Activated CD4-positive, alpha-beta T cell treated with anti-CD3 and anti-CD28 coated beads for 24 hours (primary cell): ENCODE data around the gene STRC.
"Not testable (repeated sequence)": the region's sequence is repeated elsewhere in the genome, so short reads cannot be mapped to it uniquely, and the experiment has no call there.

Experiments
- DNase-seq, 2 donors: peaks; one replicate each; pipeline ENCODE4 v3.0.0-alpha.2; 2020; ENCODE audit warnings: low read depth in 2 of 2

STRC gene

GRCh38 chr15:43563793-43564192 is 54.8 kb downstream of the STRC start:
- DNase-seq: not testable (repeated sequence)

- DNase-seq: not testable (repeated sequence)
Measured at GRCh38 chr15:43562753-43563152, 55.8 kb downstream of the STRC start.

DNA sequence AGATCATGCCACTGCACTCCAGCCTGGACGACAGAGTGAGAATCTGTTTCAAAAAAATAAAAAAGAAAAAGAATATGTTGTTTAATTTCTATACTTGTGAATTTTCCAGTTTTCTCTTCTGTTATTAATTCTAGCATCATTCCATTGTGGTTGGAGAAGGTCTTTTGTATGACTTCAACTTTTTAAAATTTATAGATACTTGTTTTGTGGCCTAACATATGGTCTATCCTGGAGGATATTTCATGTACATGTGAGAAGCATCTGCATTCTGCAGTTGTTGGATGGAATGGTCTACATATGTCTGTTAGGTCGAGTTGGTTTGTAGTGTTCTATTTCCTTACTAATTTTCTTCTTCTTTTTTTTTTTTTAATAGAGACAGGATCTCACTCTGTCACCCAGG is 65.6 kb downstream of the STRC start:
- no peak for DNase-seq

GRCh38 chr15:43552256-43552655 is 66.3 kb downstream of the STRC start:
- DNase-seq: no peak

DNA sequence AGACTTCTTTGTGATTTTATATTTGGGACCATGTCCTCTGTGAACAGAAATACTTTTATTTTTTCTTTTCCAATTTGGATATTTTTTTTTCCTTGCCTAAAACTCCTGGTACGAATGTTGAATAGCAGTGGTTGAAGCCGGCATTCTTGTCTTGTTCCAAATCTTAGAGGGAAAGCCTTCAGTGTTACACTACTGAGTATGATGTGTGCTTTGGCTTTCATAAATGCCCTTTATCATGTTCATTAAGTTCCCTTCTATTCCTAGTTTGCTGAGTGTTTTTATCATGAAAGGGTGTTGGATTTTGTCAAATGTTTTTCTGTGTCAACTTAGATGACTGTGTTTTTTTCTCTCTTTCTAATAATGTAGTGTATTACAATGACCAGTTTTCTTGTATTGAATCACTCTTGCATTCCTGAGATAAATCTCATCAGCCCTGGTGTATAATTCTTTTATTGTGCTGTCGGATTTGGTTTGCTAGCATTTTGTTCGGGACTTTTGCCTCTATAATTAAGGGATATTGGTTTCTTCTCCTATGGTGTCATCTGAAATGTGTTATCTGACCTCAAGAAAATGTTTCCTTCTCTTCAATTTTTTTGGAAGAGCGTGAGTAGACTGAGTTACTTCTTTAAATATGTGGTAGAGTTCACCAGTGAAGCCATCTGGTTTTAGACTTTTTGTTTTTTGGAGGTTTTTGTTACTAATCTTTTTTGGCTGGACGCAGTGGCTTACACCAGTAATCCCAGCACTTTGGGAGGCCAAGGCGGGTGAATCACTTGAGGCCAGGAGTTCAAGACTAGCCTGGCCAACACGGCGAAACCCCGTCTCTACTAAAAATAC is 67.9 kb downstream of the STRC start:
- DNase-seq: no peak
